HS-5 (cell line): Measurements from ENCODE around the gene SMC3.
A peak's percentile ranks its signal among the peaks of the same experiment; 100 is the strongest.
"Not testable (repeated sequence)": the region's sequence is repeated elsewhere in the genome, so short reads cannot be mapped to it uniquely, and the experiment has no call there.

Source experiments
- DNase-seq: peaks from one replicate; pipeline ENCODE4 v3.0.0-alpha.2; 2012; ENCODE audit warnings: low read depth

The SMC3 gene

GRCh38 chr10:110567201-110568054, at the start of gene SMC3:
SMC3 (plus strand) TSS chr10:110567695; CDS start chr10:110567817, 122 bp downstream.
- peak; percentile 97 for DNase-seq

GRCh38 chr10:110522365-110522988, 45.0 kb upstream of the SMC3 start:
- DNase-seq: no peak

GRCh38 chr10:110523736-110524135, 43.8 kb upstream of the SMC3 start:
- DNase-seq: no peak

GRCh38 chr10:110524179-110524858, 43.2 kb upstream of the SMC3 start:
- DNase-seq: no peak

GRCh38 chr10:110524859-110525232, 42.6 kb upstream of the SMC3 start:
- no peak for DNase-seq

- DNase-seq: no peak
Measured at GRCh38 chr10:110525349-110526260, 41.9 kb upstream of the SMC3 start.

GRCh38 chr10:110527731-110528171, 39.7 kb upstream of the SMC3 start:
- no peak for DNase-seq

GRCh38 chr10:110528224-110528996, 39.1 kb upstream of the SMC3 start:
- no peak for DNase-seq

- DNase-seq: not testable (repeated sequence)
Measured at GRCh38 chr10:110528997-110529524, 38.4 kb upstream of the SMC3 start.

- DNase-seq: no peak
Measured at GRCh38 chr10:110529596-110530011, 37.9 kb upstream of the SMC3 start.

- DNase-seq: no peak
Measured at GRCh38 chr10:110530131-110530831, 37.2 kb upstream of the SMC3 start.

GRCh38 chr10:110531687-110532086, 35.8 kb upstream of the SMC3 start:
- no peak for DNase-seq

GRCh38 chr10:110532628-110533027, 34.9 kb upstream of the SMC3 start:
- DNase-seq: not testable (repeated sequence)

- no peak for DNase-seq
Measured at GRCh38 chr10:110533149-110533548, 34.3 kb upstream of the SMC3 start.

GRCh38 chr10:110534571-110534970, 32.9 kb upstream of the SMC3 start:
- no peak for DNase-seq

- DNase-seq: peak; percentile 65
Measured at GRCh38 chr10:110535958-110536891, 31.3 kb upstream of the SMC3 start.

- DNase-seq: no peak
Measured at GRCh38 chr10:110539091-110539490, 28.4 kb upstream of the SMC3 start.

GRCh38 chr10:110540031-110540430, 27.5 kb upstream of the SMC3 start:
- no peak for DNase-seq
